ENCODE data around the gene DEGS2. TPM values are rescaled to one million over a fixed set of nuclear protein-coding genes. Genes with fewer than 3 reads are reported as not detected.

The DEGS2 gene
- total and polyA plus RNA-seq, 2 donors (not counting 1 experiment from before 2014, with no cell fraction given), result 0.82 to 6.4 TPM

- no peaks in the 10 kb centered on the region for H3K4me1 ChIP-seq (ENCODE audit: control insufficient read depth in 2 of 2, insufficient read depth in 2 of 2, low read length in 2 of 2)
- Mint-ChIP-seq H3K9me3 (ENCODE audit: insufficient read depth) (no peaks in the 10 kb centered on the region), H3K27ac (no peak overlapping the region), H3K4me1 (no peaks in the 10 kb centered on the region), H3K4me3 (no peak overlapping the region), H3K27me3 (no peaks in the 10 kb centered on the region)
- no peak overlapping the region for H3K4me3 ChIP-seq (ENCODE audit: control extremely low read depth in 1 of 5, extremely low read depth in 1 of 5, insufficient read depth in 1 of 5, low read depth in 2 of 5, low read length in 4 of 5)
- no peaks in the 10 kb centered on the region for H3K79me2 ChIP-seq (ENCODE audit: control insufficient read depth, insufficient read depth, low read length)
- DNase-seq (no peak), ATAC-seq (ENCODE audit: low read depth) (no peak)
- H3K27ac ChIP-seq (ENCODE audit: low read length in 2 of 2), result no peak overlapping the region
- H3K27me3 ChIP-seq (replicated peaks in 1 of 4; ENCODE audit: control extremely low read depth in 1 of 4, control insufficient read depth in 3 of 4, insufficient read depth in 4 of 4, low read length in 3 of 4), result no peaks in the 10 kb centered on the region
- CTCF ChIA-PET, result no interaction called here
- no peak overlapping the region for H3K4me2 ChIP-seq (replicated peaks; ENCODE audit: low read depth, low read length, poor library complexity, severe bottlenecking)
- TF ChIP-seq EZH2 (IDR thresholded peaks at IDR 0.05; ENCODE audit: borderline replicate concordance, insufficient read depth, low read depth, low read length, poor library complexity, severe bottlenecking), result no peak
- TF ChIP-seq CTCF (IDR thresholded peaks at IDR 0.05), result no peak
- no peaks in the 10 kb centered on the region for H3K36me3 ChIP-seq (replicated peaks in 1 of 2; ENCODE audit: control extremely low read depth in 1 of 2, control insufficient read depth in 1 of 2, extremely low read depth in 1 of 2, insufficient read depth in 2 of 2, low read length in 1 of 2)
- POLR2A ChIA-PET, result no interaction called here
- no CpG with 5 or more reads among the region's 5 CpGs for WGBS (ENCODE audit: insufficient coverage)
- no peak overlapping the region for H2AFZ ChIP-seq (ENCODE audit: insufficient read depth, low read depth, low read length, poor library complexity, severe bottlenecking)
- H3K9ac ChIP-seq (ENCODE audit: low read length), result no peak overlapping the region
- H3K9me3 ChIP-seq (ENCODE audit: control extremely low read depth in 1 of 3, control insufficient read depth in 2 of 3, insufficient read depth in 1 of 3, low read length in 2 of 3), result no peaks in the 10 kb centered on the region
- intact Hi-C loops (cut with micrococcal nuclease), result no loop called here
- no peaks in the 10 kb centered on the region for H4K20me1 ChIP-seq (ENCODE audit: control insufficient read depth, insufficient read depth, low read length, poor library complexity, severe bottlenecking)
Observed at GRCh38 chr14:100201701-100202100, 42.3 kb upstream of the DEGS2 start.

GRCh38 chr14:100200311-100200710, 40.9 kb upstream of the DEGS2 start:
- no peaks in the 10 kb centered on the region for H3K36me3 ChIP-seq (replicated peaks in 1 of 2; ENCODE audit: control extremely low read depth in 1 of 2, control insufficient read depth in 1 of 2, extremely low read depth in 1 of 2, insufficient read depth in 2 of 2, low read length in 1 of 2)
- H4K20me1 ChIP-seq (ENCODE audit: control insufficient read depth, insufficient read depth, low read length, poor library complexity, severe bottlenecking), result no peaks in the 10 kb centered on the region
- H3K27me3 ChIP-seq (replicated peaks in 1 of 4; ENCODE audit: control extremely low read depth in 1 of 4, control insufficient read depth in 3 of 4, insufficient read depth in 4 of 4, low read length in 3 of 4), result no peaks in the 10 kb centered on the region
- no peak overlapping the region for H3K27ac ChIP-seq (ENCODE audit: low read length in 2 of 2)
- ChIA-PET CTCF (no interaction called here), POLR2A (no interaction called here)
- no peak for DNase-seq
- no peak overlapping the region for H3K9ac ChIP-seq (ENCODE audit: low read length)
- no peaks in the 10 kb centered on the region for H3K79me2 ChIP-seq (ENCODE audit: control insufficient read depth, insufficient read depth, low read length)
- Mint-ChIP-seq H3K9me3 (ENCODE audit: insufficient read depth) (no peaks in the 10 kb centered on the region), H3K4me1 (no peaks in the 10 kb centered on the region), H3K4me3 (no peak overlapping the region), H3K27me3 (no peaks in the 10 kb centered on the region), H3K27ac (no peak overlapping the region)
- intact Hi-C loops (cut with micrococcal nuclease), result no loop called here
- ATAC-seq (ENCODE audit: low read depth), result no peak
- H3K4me3 ChIP-seq (ENCODE audit: control extremely low read depth in 1 of 5, extremely low read depth in 1 of 5, insufficient read depth in 1 of 5, low read depth in 2 of 5, low read length in 4 of 5), result no peak overlapping the region
- H2AFZ ChIP-seq (ENCODE audit: insufficient read depth, low read depth, low read length, poor library complexity, severe bottlenecking), result no peak overlapping the region
- H3K9me3 ChIP-seq (ENCODE audit: control extremely low read depth in 1 of 3, control insufficient read depth in 2 of 3, insufficient read depth in 1 of 3, low read length in 2 of 3), result no peaks in the 10 kb centered on the region
- no CpG with 5 or more reads among the region's 3 CpGs for WGBS (ENCODE audit: insufficient coverage)
- no peak overlapping the region for H3K4me2 ChIP-seq (replicated peaks; ENCODE audit: low read depth, low read length, poor library complexity, severe bottlenecking)
- TF ChIP-seq CTCF (IDR thresholded peaks at IDR 0.05) (no peak), EZH2 (IDR thresholded peaks at IDR 0.05; ENCODE audit: borderline replicate concordance, insufficient read depth, low read depth, low read length, poor library complexity, severe bottlenecking) (no peak)
- H3K4me1 ChIP-seq (ENCODE audit: control insufficient read depth in 2 of 2, insufficient read depth in 2 of 2, low read length in 2 of 2), result no peaks in the 10 kb centered on the region

Measured in B cell (primary cell).